ENCODE results near the gene CAMK2G. TPM values are rescaled to one million over a fixed set of nuclear protein-coding genes. Genes with fewer than 3 reads are reported as not detected.

Gene CAMK2G
- total and polyA plus RNA-seq, 2 experiments from 2014 or later: 30.6 to 34.1 TPM

- Histone ChIP-seq H2AFZ (no peak overlapping the region), H4K20me1 (replicated peaks; ENCODE audit: insufficient read depth) (no peaks in the 10 kb centered on the region; the same call in 1 of the 2 replicates), H3K79me2 (replicated peaks; ENCODE audit: insufficient read depth) (no peaks in the 10 kb centered on the region), H3K4me3 (no peak overlapping the region), H3K4me1 (ENCODE audit: insufficient read depth) (no peaks in the 10 kb centered on the region; the same call in 1 of the 2 replicates), H3K36me3 (ENCODE audit: insufficient read depth) (peaks cover 30% of the 10 kb centered on the region), H3F3A (replicated peaks; ENCODE audit: low read depth) (peaks cover 21% of the 10 kb centered on the region), H3K9me2 (ENCODE audit: insufficient read depth) (no peaks in the 10 kb centered on the region), H3K27me3 (ENCODE audit: insufficient read depth) (no peaks in the 10 kb centered on the region), H3K27ac (ENCODE audit: low read depth) (no peak overlapping the region), H3K4me2 (no peak overlapping the region)
- Mint-ChIP-seq H3K27ac (no peak overlapping the region), H3K4me3 (no peak overlapping the region), H3K36me3 (ENCODE audit: low read depth) (peaks cover 60% of the 10 kb centered on the region), H3K4me1 (peaks cover 9% of the 10 kb centered on the region), H3K27me3 (ENCODE audit: insufficient read depth, low read depth, poor library complexity) (peaks cover 3% of the 10 kb centered on the region), H3K9me3 (no peaks in the 10 kb centered on the region)
- no peak for DNase-seq (ENCODE audit: low spot score)
- ATAC-seq: no peak
- TF ChIP-seq EZH2 (IDR thresholded peaks at IDR 0.05; ENCODE audit: low read depth, unreplicated experiment) (no peak), ZNF462 (CRISPR knock-in tag; IDR thresholded peaks at IDR 0.05) (no peak), EZH2phosphoT487 (IDR thresholded peaks at IDR 0.05; ENCODE audit: unreplicated experiment) (no peak), NANOG (IDR thresholded peaks at IDR 0.05; ENCODE audit: borderline replicate concordance) (no peak), ZNF114 (CRISPR knock-in tag; IDR thresholded peaks at IDR 0.05) (no peak), REST (IDR thresholded peaks at IDR 0.05; ENCODE audit: unreplicated experiment) (no peak), CTCF (conservative IDR thresholded peaks at IDR 0.05; ENCODE audit: low read depth in 2 of 2) (no peak), JUNB (IDR thresholded peaks at IDR 0.05; ENCODE audit: unreplicated experiment) (no peak)
These were observed 27.3 kb downstream of the CAMK2G start for GRCh38 chr10:73847031-73847430.

Data from GM23338 (cell line).